Adipose tissue (tissue), 3 donors: ENCODE data around the gene PNPLA2. TPM values are rescaled to one million over a fixed set of nuclear protein-coding genes. Genes with fewer than 3 reads are reported as not detected.
A peak's percentile ranks its signal among the peaks of the same experiment; 100 is the strongest.

Experiments used
- H3K27ac ChIP-seq: one replicate; pipeline ENCODE4 v1.5.1; 2013; ENCODE audit warnings: low read depth, low read length
- WGBS, 3 donors: extraction: QIAGEN DNeasy Blood & Tissue Kit; methylation state at CpG; one replicate each; pipeline ENCODE4 v1.1.7; 2013; 5-methylcytosine and 5-hydroxymethylcytosine counted together
- polyA plus RNA-seq, 3 donors: library from polyadenylated mRNA; stranded (reverse); fragments of 200-250 nt; gene quantifications; one replicate each; pipeline ENCODE4 v1.2.3, GENCODE V29; 2013
- donor health status: healthy with polysubstance abuse.
- donor health status: Bipolar disorder and iron deficiency.
- donor health status: healthy.

Gene PNPLA2, protein sequence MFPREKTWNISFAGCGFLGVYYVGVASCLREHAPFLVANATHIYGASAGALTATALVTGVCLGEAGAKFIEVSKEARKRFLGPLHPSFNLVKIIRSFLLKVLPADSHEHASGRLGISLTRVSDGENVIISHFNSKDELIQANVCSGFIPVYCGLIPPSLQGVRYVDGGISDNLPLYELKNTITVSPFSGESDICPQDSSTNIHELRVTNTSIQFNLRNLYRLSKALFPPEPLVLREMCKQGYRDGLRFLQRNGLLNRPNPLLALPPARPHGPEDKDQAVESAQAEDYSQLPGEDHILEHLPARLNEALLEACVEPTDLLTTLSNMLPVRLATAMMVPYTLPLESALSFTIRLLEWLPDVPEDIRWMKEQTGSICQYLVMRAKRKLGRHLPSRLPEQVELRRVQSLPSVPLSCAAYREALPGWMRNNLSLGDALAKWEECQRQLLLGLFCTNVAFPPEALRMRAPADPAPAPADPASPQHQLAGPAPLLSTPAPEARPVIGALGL
- 1,000 to 10,000 TPM in 1 of 3 donors, 100 to 1,000 TPM in 2; 309 to 2,521 (median 389) TPM for polyA plus RNA-seq

- peak within 1 kb of the TSS; percentile 4 for H3K27ac ChIP-seq
- WGBS, 3 donors: 11 to 20% (median 18%) methylated on average over 20 of the region's 20 CpGs
These were observed at the start of gene PNPLA2 for GRCh38 chr11:818396-819128. PNPLA2 (plus strand) TSS chr11:818914; CDS start chr11:819719, 805 bp downstream.

DNA sequence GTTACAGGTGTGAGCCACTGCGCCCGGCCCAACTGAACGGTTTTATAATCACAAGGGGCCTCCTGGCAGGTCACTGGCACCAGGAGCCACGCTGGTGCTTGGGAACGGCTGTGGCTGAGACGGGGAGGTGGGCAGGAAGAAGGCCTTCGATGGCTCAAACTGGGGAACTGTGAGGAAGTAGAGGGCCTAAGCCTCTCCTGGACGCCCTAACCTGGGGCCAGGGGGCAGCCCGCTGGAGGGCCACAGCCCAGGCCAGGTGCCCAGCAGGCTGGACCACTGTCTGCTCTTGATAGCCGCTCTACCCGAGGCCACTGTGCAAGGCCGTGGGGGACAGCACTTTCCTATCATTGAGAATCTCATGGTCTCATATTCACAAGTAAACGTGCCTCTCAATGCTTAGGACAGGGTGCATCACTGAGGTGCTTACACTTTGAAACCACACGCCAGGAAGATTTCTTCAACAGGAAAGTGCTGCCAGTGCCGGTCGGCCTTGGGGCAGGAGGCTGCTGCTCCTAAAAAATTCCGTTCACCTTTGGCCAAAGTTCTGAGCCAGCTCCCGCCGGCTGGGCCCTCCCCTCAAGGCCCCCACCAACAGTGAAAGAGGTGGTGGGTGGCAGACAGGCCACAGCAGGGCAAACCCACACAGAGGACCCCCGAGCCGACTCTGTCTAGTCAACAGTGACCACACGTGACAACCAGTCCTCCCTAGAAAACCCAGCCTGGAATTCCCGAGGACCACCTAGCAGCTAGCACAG, 48.6 kb upstream of the PNPLA2 start:
- WGBS, 3 donors: 87 to 88% (median 87%) methylated on average over 23 of the region's 23 CpGs
- no peak overlapping the region for H3K27ac ChIP-seq

GRCh38 chr11:770642-771616, 47.8 kb upstream of the PNPLA2 start:
- 90 to 92% (median 92%) methylated on average over 31 to 32 of the region's 32 CpGs for WGBS, 3 donors

DNA sequence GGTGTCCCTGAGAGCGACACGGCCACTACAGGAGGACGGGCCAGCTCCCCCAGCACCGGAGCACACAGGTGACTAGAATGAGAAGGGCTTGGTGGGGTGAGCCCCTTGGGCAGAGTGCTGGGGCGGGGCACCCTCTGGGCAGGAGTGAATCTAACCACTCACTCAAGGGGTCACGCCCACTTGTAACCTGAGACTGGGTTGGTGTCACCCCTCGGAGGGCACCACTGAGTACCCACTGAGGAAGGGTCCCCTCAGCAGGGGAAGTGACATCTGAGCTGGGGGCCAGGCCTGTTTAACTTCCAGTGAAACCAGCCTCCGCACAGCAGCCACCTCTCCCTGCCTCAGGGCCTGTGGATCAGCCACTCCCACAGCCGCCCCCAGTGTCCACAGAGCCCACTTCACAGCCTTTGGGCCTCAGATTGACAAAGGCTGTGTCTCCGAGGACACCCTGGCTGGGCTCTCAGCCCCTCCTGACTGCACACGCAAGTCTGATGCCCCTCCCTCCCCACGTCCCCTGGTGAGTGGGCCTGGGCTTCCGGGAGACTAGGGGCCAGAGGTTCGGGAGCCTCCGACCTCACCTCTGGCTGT, 47.0 kb upstream of the PNPLA2 start:
- no peak overlapping the region for H3K27ac ChIP-seq
- WGBS, 3 donors: 81 to 88% (median 87%) methylated on average over 12 to 15 of the region's 15 CpGs

More at GRCh38 chr11:770642-771616, 47.8 kb upstream of the PNPLA2 start:
- H3K27ac ChIP-seq: no peak overlapping the region

GRCh38 chr11:772429-773390, 46.0 kb upstream of the PNPLA2 start:
- 78 to 80% (median 79%) methylated on average over 33 to 34 of the region's 34 CpGs for WGBS, 3 donors
- H3K27ac ChIP-seq: no peak overlapping the region

- 91 to 92% (median 92%) methylated on average over 5 of the region's 5 CpGs for WGBS, 3 donors
These were observed 45.3 kb upstream of the PNPLA2 start for GRCh38 chr11:773425-773824.

DNA sequence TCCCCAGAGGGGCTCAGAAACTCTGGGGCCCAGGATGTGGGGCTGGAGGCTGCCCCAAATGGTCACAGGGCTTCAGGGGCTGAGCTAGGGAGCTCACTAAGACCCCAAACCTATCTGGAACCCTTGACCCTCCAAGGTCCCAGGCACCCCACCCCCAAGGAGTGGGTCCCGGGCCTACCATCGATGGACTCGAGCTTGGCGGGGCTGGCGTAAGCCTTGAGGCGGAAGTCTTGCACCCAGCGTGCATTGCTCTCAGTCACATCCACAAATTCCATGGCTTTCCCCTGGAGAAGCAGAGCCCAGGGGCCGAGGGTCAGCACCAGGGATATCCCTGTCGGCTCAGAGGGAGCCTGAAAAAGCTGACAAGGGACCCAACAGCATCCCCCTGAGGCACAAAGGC, 44.9 kb upstream of the PNPLA2 start:
- 92 to 97% (median 93%) methylated on average over 9 of the region's 9 CpGs for WGBS, 3 donors
- no peak overlapping the region for H3K27ac ChIP-seq

More at GRCh38 chr11:773425-773824, 45.3 kb upstream of the PNPLA2 start:
- no peak overlapping the region for H3K27ac ChIP-seq

GRCh38 chr11:774873-775592, 43.7 kb upstream of the PNPLA2 start:
- H3K27ac ChIP-seq: no peak overlapping the region
- 68 to 71% (median 71%) methylated on average over 18 to 20 of the region's 20 CpGs for WGBS, 3 donors

DNA sequence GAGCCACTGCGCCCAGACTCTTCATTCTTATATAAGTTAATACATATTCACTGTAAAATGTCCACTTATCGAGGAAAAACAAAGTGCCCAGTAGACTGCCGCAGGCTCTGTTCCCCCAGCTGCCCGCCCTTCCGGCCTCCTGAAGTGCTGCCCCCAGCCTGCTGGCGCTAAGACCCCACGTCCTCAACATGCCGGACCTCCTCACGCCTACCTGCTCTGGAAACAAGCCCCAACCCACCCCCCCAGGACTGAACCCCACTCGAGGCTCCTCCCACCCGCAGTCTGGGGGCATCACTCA, 42.5 kb upstream of the PNPLA2 start:
- H3K27ac ChIP-seq: no peak overlapping the region
- WGBS, 3 donors: 32 to 41% (median 37%) methylated on average over 11 of the region's 11 CpGs

GRCh38 chr11:776561-777287, 42.0 kb upstream of the PNPLA2 start:
- 1 to 2% (median 2%) methylated on average over 57 to 65 of the region's 65 CpGs for WGBS, 3 donors
- H3K27ac ChIP-seq: no peak overlapping the region

- H3K27ac ChIP-seq: no peak within 1 kb of the TSS
- WGBS, 3 donors: 1 to 2% (median 1%) methylated on average over 85 to 110 of the region's 110 CpGs
These were observed 41.1 kb upstream of the PNPLA2 start, which contains the start of gene GATD1 for GRCh38 chr11:777288-778255. GATD1 (minus strand) TSS chr11:777487; CDS start chr11:777462, 25 bp downstream.

- 92 to 94% (median 92%) methylated on average over 23 of the region's 23 CpGs for WGBS, 3 donors
- H3K27ac ChIP-seq: no peak overlapping the region
These were observed 39.4 kb upstream of the PNPLA2 start for GRCh38 chr11:778976-779954.
